Measurements from ENCODE around the gene PLS3. TPM values are rescaled to one million over a fixed set of nuclear protein-coding genes. Genes with fewer than 3 reads are reported as not detected.

The PLS3 gene
- total RNA-seq, 1 donor = 358 TPM

DNA sequence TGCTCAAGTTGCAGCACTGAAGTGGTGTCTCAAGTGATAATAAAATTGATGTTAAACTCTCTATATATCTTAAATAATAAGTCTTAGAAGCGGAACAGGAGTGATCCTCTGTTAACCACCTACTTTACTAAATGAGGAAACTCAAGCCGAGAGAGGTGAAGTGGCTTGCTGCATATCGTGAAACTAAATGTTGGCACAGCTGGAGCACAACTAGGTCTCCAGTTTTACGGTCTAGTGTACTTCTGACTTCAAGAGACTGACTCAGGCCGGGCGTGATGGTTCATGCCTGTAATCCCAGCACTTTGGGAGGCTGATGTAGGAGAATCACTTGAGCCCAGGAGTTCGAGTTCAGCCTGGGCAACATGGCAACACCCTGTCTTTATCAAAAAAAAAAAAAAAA, 35.5 kb upstream of the PLS3 start:
- no peak for DNase-seq (ENCODE audit: insufficient read length, low spot score, missing footprints)
- Histone ChIP-seq H2AFZ (ENCODE audit: low read length) (no peak overlapping the region), H3K9me3 (ENCODE audit: low read depth, low read length) (no peaks in the 10 kb centered on the region), H3K4me2 (ENCODE audit: insufficient read depth, low read length) (no peak overlapping the region), H3K79me2 (ENCODE audit: insufficient read depth, low read length) (no peaks in the 10 kb centered on the region), H4K20me1 (ENCODE audit: insufficient read depth, low read length) (no peaks in the 10 kb centered on the region), H3K27ac (ENCODE audit: low read depth, low read length) (no peak overlapping the region), H3K4me3 (ENCODE audit: insufficient read depth, low read length) (no peak overlapping the region), H3K36me3 (ENCODE audit: insufficient read depth, low read length) (no peaks in the 10 kb centered on the region), H3K27me3 (ENCODE audit: insufficient read depth, low read length) (peaks cover 3% of the 10 kb centered on the region), H3K4me1 (ENCODE audit: insufficient read depth, low read length) (no peaks in the 10 kb centered on the region)
- TF ChIP-seq, protein P1, sequence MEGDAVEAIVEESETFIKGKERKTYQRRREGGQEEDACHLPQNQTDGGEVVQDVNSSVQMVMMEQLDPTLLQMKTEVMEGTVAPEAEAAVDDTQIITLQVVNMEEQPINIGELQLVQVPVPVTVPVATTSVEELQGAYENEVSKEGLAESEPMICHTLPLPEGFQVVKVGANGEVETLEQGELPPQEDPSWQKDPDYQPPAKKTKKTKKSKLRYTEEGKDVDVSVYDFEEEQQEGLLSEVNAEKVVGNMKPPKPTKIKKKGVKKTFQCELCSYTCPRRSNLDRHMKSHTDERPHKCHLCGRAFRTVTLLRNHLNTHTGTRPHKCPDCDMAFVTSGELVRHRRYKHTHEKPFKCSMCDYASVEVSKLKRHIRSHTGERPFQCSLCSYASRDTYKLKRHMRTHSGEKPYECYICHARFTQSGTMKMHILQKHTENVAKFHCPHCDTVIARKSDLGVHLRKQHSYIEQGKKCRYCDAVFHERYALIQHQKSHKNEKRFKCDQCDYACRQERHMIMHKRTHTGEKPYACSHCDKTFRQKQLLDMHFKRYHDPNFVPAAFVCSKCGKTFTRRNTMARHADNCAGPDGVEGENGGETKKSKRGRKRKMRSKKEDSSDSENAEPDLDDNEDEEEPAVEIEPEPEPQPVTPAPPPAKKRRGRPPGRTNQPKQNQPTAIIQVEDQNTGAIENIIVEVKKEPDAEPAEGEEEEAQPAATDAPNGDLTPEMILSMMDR (IDR thresholded peaks at IDR 0.05; ENCODE audit: extremely low read depth, low read depth, low read length) = no peak

DNA sequence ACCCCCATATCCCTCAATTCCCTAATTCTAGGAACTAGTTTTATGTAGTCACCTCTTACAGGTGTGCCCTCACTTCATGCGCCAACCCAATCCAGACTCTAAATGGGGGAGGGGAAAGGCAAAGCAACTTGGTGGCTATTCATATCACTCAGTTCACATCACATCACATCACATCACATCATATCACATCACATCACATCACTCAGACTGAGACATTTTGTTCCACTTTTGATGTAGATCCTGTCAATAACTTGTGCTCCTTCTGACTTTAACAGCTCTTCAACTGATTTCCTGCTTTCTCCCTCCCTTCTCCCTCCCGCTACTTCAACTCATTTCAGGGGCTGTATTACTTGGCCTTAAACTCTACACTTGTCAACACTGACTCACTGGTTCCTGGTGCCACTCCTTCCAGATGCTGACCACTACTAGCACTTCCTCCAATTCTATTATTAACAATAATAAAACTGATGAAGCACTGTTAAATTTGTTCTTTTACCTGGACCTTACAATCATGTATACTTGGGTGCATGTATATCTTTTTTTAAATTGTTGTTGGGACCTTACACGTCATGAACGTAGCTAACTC, 29.1 kb upstream of the PLS3 start:
- H3K27me3 ChIP-seq (ENCODE audit: insufficient read depth, low read length) = peaks cover 9% of the 10 kb centered on the region
- no peaks in the 10 kb centered on the region for H3K79me2 ChIP-seq (ENCODE audit: insufficient read depth, low read length)
- H3K9me3 ChIP-seq (ENCODE audit: low read depth, low read length) = no peaks in the 10 kb centered on the region
- H3K27ac ChIP-seq (ENCODE audit: low read depth, low read length) = no peak overlapping the region
- peak overlapping the region; percentile 16 for H2AFZ ChIP-seq (ENCODE audit: low read length)
- H3K4me3 ChIP-seq (ENCODE audit: insufficient read depth, low read length) = no peak overlapping the region
- no peaks in the 10 kb centered on the region for H3K36me3 ChIP-seq (ENCODE audit: insufficient read depth, low read length)
- H4K20me1 ChIP-seq (ENCODE audit: insufficient read depth, low read length) = no peaks in the 10 kb centered on the region
- no peak overlapping the region for H3K4me2 ChIP-seq (ENCODE audit: insufficient read depth, low read length)
- peaks cover 5% of the 10 kb centered on the region for H3K4me1 ChIP-seq (ENCODE audit: insufficient read depth, low read length)
- DNase-seq (ENCODE audit: insufficient read length, low spot score, missing footprints) = no peak
- TF ChIP-seq, protein P1 (IDR thresholded peaks at IDR 0.05; ENCODE audit: extremely low read depth, low read depth, low read length) = no peak

DNA sequence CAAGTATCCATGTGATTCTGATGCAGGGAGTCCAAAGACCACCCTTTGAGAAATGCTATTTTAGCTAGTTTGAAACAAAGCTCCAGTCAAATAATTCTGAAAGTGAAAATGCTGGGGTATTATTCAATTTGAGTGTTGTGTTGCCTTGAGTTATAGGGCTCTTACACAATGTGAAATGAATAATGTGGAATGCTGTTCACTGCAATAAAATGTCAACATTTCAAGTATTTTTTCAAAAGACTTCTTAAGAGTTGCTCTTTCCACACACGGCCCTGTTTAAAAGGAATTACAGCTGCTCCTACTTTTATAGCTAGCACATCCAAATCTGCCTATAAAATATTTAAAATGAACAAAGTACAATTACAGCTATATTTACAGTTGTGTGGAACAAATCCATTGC, 27.5 kb upstream of the PLS3 start:
- peak overlapping the region; percentile 30 for H3K4me2 ChIP-seq (ENCODE audit: insufficient read depth, low read length)
- DNase-seq (ENCODE audit: insufficient read length, low spot score, missing footprints) = peak; percentile 34

DNA sequence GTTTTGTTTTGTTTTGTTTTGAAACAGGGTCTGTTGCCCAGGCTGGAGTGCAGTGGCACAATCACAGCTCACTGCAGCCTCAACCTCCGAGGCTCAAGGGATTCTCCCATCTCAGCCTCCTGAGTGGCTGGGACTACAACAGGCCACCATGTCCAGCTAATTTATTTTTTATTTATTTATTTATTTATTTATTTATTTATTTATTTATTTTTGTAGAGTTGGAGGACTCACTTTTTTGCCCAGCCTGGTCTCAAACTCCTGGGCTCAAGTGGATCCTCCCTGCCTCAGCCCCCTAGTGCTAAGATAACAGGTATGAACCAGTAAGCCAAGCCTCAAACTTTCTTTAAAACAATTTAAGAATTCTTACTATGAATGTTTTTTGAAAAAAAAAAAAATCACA, 26.6 kb upstream of the PLS3 start:
- DNase-seq (ENCODE audit: insufficient read length, low spot score, missing footprints) = no peak
- Histone ChIP-seq H4K20me1 (ENCODE audit: insufficient read depth, low read length) (no peaks in the 10 kb centered on the region), H3K36me3 (ENCODE audit: insufficient read depth, low read length) (no peaks in the 10 kb centered on the region), H2AFZ (ENCODE audit: low read length) (no peak overlapping the region), H3K27ac (ENCODE audit: low read depth, low read length) (no peak overlapping the region), H3K27me3 (ENCODE audit: insufficient read depth, low read length) (peaks cover 11% of the 10 kb centered on the region), H3K4me2 (ENCODE audit: insufficient read depth, low read length) (no peak overlapping the region), H3K79me2 (ENCODE audit: insufficient read depth, low read length) (no peaks in the 10 kb centered on the region), H3K9me3 (ENCODE audit: low read depth, low read length) (no peaks in the 10 kb centered on the region), H3K4me3 (ENCODE audit: insufficient read depth, low read length) (no peak overlapping the region), H3K4me1 (ENCODE audit: insufficient read depth, low read length) (peaks cover 5% of the 10 kb centered on the region)
- TF ChIP-seq, protein P1 (IDR thresholded peaks at IDR 0.05; ENCODE audit: extremely low read depth, low read depth, low read length) = no peak

More for the DNA sequence above, 27.5 kb upstream of the PLS3 start:
- H2AFZ ChIP-seq (ENCODE audit: low read length) = peak overlapping the region; percentile 14
- peaks cover 11% of the 10 kb centered on the region for H3K27me3 ChIP-seq (ENCODE audit: insufficient read depth, low read length)
- TF ChIP-seq, protein P1 (IDR thresholded peaks at IDR 0.05; ENCODE audit: extremely low read depth, low read depth, low read length) = no peak
- no peak overlapping the region for H3K4me3 ChIP-seq (ENCODE audit: insufficient read depth, low read length)
- no peaks in the 10 kb centered on the region for H4K20me1 ChIP-seq (ENCODE audit: insufficient read depth, low read length)
- peaks cover 5% of the 10 kb centered on the region for H3K4me1 ChIP-seq (ENCODE audit: insufficient read depth, low read length)
- no peaks in the 10 kb centered on the region for H3K9me3 ChIP-seq (ENCODE audit: low read depth, low read length)
- H3K79me2 ChIP-seq (ENCODE audit: insufficient read depth, low read length) = no peaks in the 10 kb centered on the region
- no peaks in the 10 kb centered on the region for H3K36me3 ChIP-seq (ENCODE audit: insufficient read depth, low read length)
- H3K27ac ChIP-seq (ENCODE audit: low read depth, low read length) = peak overlapping the region; percentile 28

Data from osteoblast (primary cell).